KMS-11 (cell line): ENCODE results near the gene ADAMTS14.

Source experiments
- H2AFZ ChIP-seq: fragments of 200-600 bp; sonication (generic); 2 replicates; pipeline ENCODE4 v1.6.1; 2016; ENCODE audit warnings: antibody characterized with exemption, mixed run types, low read depth
- H3K27ac ChIP-seq: fragments of 200-600 bp; sonication (generic); 2 replicates; pipeline ENCODE4 v1.6.1; 2016; ENCODE audit warnings: mild to moderate bottlenecking, mixed run types
- H3K27me3 ChIP-seq: fragments of 200-600 bp; sonication (generic); 2 replicates; pipeline ENCODE4 v1.6.1; 2017; ENCODE audit warnings: mild to moderate bottlenecking, low read depth, mixed run types, moderate library complexity; ENCODE audit not compliant: insufficient read depth
- H3K36me3 ChIP-seq: fragments of 200-600 bp; sonication (generic); 2 replicates; pipeline ENCODE4 v1.6.1; 2017; ENCODE audit warnings: mild to moderate bottlenecking, mixed run types; ENCODE audit not compliant: insufficient read depth
- H3K4me1 ChIP-seq: fragments of 200-600 bp; sonication (generic); 2 replicates; pipeline ENCODE4 v1.6.1; 2016; ENCODE audit warnings: mild to moderate bottlenecking, low read depth, mixed run types; ENCODE audit not compliant: poor library complexity, severe bottlenecking
- H3K4me2 ChIP-seq: fragments of 200-600 bp; sonication (generic); 2 replicates; pipeline ENCODE4 v1.7.0; 2016; ENCODE audit warnings: mild to moderate bottlenecking, mixed run types
- H3K4me3 ChIP-seq: fragments of 200-600 bp; sonication (generic); IDR thresholded peaks from 2 replicates; pipeline ENCODE4 v1.6.1; 2017; ENCODE audit warnings: low read depth, low read length, mixed read lengths; ENCODE audit not compliant: insufficient read depth
- H3K79me2 ChIP-seq: fragments of 200-600 bp; sonication (generic); 2 replicates; pipeline ENCODE4 v1.6.1; 2016; ENCODE audit warnings: low read depth, mixed run types; ENCODE audit not compliant: insufficient read depth
- H3K9ac ChIP-seq: fragments of 200-600 bp; sonication (generic); 2 replicates; pipeline ENCODE4 v1.6.1; 2016; ENCODE audit warnings: mild to moderate bottlenecking, mixed run types
- H4K20me1 ChIP-seq: fragments of 200-600 bp; sonication (generic); 2 replicates; pipeline ENCODE4 v1.6.1; 2016; ENCODE audit warnings: mild to moderate bottlenecking, mixed run types; ENCODE audit not compliant: insufficient read depth
- TF ChIP-seq, protein P1 (sequence below): fragments of 200-600 bp; sonication (generic); conservative IDR thresholded peaks from 2 replicates; pipeline ENCODE4 v1.6.1; 2017; ENCODE audit warnings: low read depth, mild to moderate bottlenecking, antibody characterized with exemption, low read length, moderate library complexity, mixed read lengths

The ADAMTS14 gene

DNA sequence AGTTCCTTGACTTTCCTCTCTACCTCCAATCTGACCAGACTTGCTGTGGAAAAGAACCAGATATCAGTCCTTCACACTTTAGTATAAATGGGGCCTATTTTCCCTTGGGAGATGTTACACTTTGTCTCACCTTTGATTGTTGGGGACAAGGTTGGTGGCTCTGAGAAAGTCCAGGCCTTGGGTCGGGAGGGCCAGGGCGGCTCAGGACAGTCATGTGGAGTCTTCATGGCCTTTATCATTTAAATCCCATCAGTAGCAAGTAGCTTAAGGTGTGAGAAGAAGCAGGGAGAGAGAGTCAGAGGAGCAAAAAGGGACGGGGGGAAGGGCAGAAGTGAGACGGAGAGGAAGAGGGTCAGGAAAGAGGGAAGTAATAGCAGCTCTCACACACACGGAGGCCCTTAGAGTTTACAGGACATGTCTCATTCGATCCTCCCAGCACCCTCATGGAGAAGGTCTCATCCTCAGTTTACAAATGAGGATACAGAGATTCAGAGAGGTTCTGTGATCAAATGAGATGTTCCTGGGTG is 72.4 kb downstream of the ADAMTS14 start:
- no peaks in the 10 kb centered on the region for H3K79me2 ChIP-seq
- TF ChIP-seq, protein P1, sequence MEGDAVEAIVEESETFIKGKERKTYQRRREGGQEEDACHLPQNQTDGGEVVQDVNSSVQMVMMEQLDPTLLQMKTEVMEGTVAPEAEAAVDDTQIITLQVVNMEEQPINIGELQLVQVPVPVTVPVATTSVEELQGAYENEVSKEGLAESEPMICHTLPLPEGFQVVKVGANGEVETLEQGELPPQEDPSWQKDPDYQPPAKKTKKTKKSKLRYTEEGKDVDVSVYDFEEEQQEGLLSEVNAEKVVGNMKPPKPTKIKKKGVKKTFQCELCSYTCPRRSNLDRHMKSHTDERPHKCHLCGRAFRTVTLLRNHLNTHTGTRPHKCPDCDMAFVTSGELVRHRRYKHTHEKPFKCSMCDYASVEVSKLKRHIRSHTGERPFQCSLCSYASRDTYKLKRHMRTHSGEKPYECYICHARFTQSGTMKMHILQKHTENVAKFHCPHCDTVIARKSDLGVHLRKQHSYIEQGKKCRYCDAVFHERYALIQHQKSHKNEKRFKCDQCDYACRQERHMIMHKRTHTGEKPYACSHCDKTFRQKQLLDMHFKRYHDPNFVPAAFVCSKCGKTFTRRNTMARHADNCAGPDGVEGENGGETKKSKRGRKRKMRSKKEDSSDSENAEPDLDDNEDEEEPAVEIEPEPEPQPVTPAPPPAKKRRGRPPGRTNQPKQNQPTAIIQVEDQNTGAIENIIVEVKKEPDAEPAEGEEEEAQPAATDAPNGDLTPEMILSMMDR, result no peak
- H3K4me1 ChIP-seq, result no peaks in the 10 kb centered on the region

DNA sequence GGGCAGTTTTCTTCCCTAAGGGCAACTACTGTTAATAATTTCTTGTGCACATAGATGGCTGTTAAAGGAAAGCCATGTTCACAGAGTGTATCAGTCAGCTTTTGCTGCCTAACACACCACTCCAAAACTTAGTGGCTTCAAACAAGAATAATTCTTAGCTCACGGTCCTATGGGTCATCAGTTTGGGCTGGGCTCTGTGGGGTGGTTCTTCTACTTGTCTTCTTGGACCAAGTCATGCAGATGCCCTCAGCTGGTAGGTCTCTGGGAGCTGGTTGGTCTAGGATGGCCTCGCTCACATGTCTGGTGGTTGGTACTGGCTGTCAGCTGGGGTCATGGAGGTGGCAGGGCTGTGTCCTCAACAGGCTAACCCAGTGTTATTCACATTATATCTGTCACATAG is 73.2 kb downstream of the ADAMTS14 start:
- no peaks in the 10 kb centered on the region for H3K4me1 ChIP-seq
- H2AFZ ChIP-seq, result no peak overlapping the region
- H3K4me3 ChIP-seq, result no peak overlapping the region
- TF ChIP-seq, protein P1, result no peak
- H3K79me2 ChIP-seq, result no peaks in the 10 kb centered on the region
- H3K27ac ChIP-seq, result no peak overlapping the region
- no peak overlapping the region for H3K9ac ChIP-seq
- H3K4me2 ChIP-seq, result no peak overlapping the region
- no peaks in the 10 kb centered on the region for H4K20me1 ChIP-seq
- no peaks in the 10 kb centered on the region for H3K36me3 ChIP-seq
- no peaks in the 10 kb centered on the region; the same call in 1 of the 2 replicates for H3K27me3 ChIP-seq

More for the DNA sequence above, 72.4 kb downstream of the ADAMTS14 start:
- H3K36me3 ChIP-seq, result no peaks in the 10 kb centered on the region
- no peak overlapping the region for H3K27ac ChIP-seq
- no peak overlapping the region for H3K4me3 ChIP-seq
- H2AFZ ChIP-seq, result no peak overlapping the region
- no peaks in the 10 kb centered on the region; the same call in 1 of the 2 replicates for H3K27me3 ChIP-seq
- H3K9ac ChIP-seq, result no peak overlapping the region
- no peak overlapping the region for H3K4me2 ChIP-seq
- H4K20me1 ChIP-seq, result no peaks in the 10 kb centered on the region

DNA sequence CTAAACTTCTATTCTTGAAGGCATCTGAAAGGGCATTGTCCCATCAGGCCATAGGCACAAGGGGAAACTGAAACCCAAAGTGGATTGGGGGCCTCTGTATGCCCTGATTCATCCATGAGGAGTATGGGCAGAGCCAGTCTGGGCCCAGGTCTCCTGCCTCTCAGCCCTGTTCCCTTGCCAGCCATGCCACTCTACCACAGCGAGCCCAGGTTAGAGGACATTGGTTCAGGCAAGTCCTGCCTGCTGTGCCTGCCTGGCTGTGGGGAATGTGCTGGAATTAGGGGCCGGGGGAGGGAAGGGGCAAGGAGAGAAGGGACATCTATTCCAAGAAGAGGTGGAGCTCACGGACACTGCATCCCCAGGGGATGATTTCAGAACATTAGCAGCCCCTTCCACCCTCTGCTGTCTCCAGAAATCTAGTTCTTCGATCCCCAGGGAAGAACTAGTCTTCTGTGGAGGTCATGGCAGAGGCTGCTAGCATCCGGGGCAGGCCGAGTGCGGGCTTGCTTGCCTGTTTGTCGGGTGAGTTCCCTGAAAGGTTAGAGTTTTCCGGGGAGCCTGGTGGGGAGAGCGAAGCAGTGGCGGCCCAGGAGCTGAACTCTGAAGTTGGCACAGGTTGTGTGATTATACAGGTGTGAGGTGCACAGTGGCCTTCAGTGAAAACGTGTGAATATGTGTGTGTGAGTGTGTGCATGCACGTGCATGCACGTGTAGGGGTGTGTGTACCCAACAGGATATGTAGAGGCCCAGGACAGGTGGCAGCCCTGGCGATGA is 75.1 kb downstream of the ADAMTS14 start:
- Histone ChIP-seq H3K4me3 (no peak overlapping the region), H3K4me2 (no peak overlapping the region), H3K27ac (no peak overlapping the region), H3K79me2 (no peaks in the 10 kb centered on the region), H2AFZ (no peak overlapping the region), H3K27me3 (no peaks in the 10 kb centered on the region; the same call in 1 of the 2 replicates), H3K9ac (no peak overlapping the region), H4K20me1 (no peaks in the 10 kb centered on the region), H3K4me1 (no peaks in the 10 kb centered on the region), H3K36me3 (no peaks in the 10 kb centered on the region)
- TF ChIP-seq, protein P1, result no peak

DNA sequence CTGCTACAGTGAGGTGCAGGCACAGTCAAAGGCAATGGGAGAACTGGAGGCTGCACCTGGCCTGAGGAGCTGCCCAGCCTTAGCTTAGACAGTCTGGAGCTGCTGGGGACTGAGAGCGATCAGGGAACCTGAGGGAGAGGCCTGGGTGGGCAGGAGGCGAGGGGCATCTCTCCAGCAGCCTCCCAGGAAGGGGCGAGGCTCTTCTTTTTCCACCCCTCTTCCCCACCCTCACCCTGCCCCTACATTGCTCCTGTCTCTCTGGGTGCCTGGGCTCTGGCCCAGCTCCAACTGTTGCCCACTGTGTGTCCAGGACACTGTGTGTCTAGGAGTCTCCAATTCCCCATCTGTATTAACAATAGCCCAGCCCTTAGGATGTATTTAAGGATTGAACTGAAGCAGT is 76.0 kb downstream of the ADAMTS14 start:
- Histone ChIP-seq H4K20me1 (no peaks in the 10 kb centered on the region), H3K4me3 (no peak overlapping the region), H3K27me3 (no peaks in the 10 kb centered on the region; the same call in 1 of the 2 replicates), H3K4me1 (no peaks in the 10 kb centered on the region), H3K9ac (no peak overlapping the region), H3K79me2 (no peaks in the 10 kb centered on the region), H3K4me2 (no peak overlapping the region), H3K36me3 (no peaks in the 10 kb centered on the region), H2AFZ (no peak overlapping the region), H3K27ac (no peak overlapping the region)
- TF ChIP-seq, protein P1, result no peak
